WTC11 (cell line): ENCODE measurements around the gene TMEM253. TPM values are rescaled to one million over a fixed set of nuclear protein-coding genes. Genes with fewer than 3 reads are reported as not detected.

ENCODE experiments used
- ATAC-seq: fragments of 200-7000 bp; cut with Tn5 transposase; 2 replicates; pipeline ENCODE4 v1.10.0; 2021; ENCODE audit warnings: mild to moderate bottlenecking, moderate library complexity
- CTCF ChIA-PET: fragments of 300-600 bp; sonication (Branson Sonifier 250); formaldehyde crosslinking; loops from one replicate; lab custom pipeline; 2021; ENCODE audit warnings: antibody characterized with exemption; lab: Charles Lee
- POLR2A ChIA-PET: fragments of 350-600 bp; sonication (Branson Sonifier 250); formaldehyde crosslinking; loops from one replicate; lab custom pipeline; 2021; ENCODE audit warnings: antibody characterized with exemption; lab: Charles Lee
- DNase-seq: peaks from one replicate; pipeline ENCODE4 v3.0.0; 2021; ENCODE audit warnings: low spot score
- H3K27ac Mint-ChIP-seq: 2 replicates; pipeline ENCODE4 v1.8.0; 2021; ENCODE audit warnings: mixed read lengths
- H3K27me3 Mint-ChIP-seq: 2 replicates; pipeline ENCODE4 v1.8.0; 2021; ENCODE audit warnings: low read depth, mild to moderate bottlenecking, moderate library complexity, mixed read lengths
- H3K36me3 Mint-ChIP-seq: 2 replicates; pipeline ENCODE4 v1.8.0; 2021; ENCODE audit warnings: mixed read lengths
- H3K4me1 Mint-ChIP-seq: 2 replicates; pipeline ENCODE4 v1.8.0; 2022; ENCODE audit warnings: mixed read lengths
- H3K4me3 Mint-ChIP-seq: 2 replicates; pipeline ENCODE4 v1.8.0; 2021; ENCODE audit warnings: mild to moderate bottlenecking, moderate library complexity, mixed read lengths
- H3K9me3 Mint-ChIP-seq: 2 replicates; pipeline ENCODE4 v1.8.0; 2021; ENCODE audit warnings: mixed read lengths
- ATF1 ChIP-seq: sonication (generic); formaldehyde crosslinking; IDR thresholded peaks from 2 replicates; pipeline ENCODE4 v1.8.1; 2023; ENCODE audit warnings: mild to moderate bottlenecking, moderate library complexity, missing genetic modification reagents
- CBFB ChIP-seq: sonication (generic); formaldehyde crosslinking; IDR thresholded peaks from 2 replicates; pipeline ENCODE4 v1.8.1; 2022; ENCODE audit warnings: mild to moderate bottlenecking, low read depth, missing genetic modification reagents
- HMGA2 ChIP-seq: fragments of 250-450 bp; sonication (Bioruptor Pico); IDR thresholded peaks from 2 replicates; pipeline ENCODE4 v1.4.0; 2021; ENCODE audit warnings: mild to moderate bottlenecking, moderate library complexity
- IRF2 ChIP-seq: sonication (generic); formaldehyde crosslinking; IDR thresholded peaks from 2 replicates; pipeline ENCODE4 v1.8.0; 2022; ENCODE audit warnings: low read depth, missing genetic modification reagents, borderline replicate concordance
- JAZF1 ChIP-seq: fragments of 250-450 bp; sonication (Bioruptor Pico); IDR thresholded peaks from 2 replicates; pipeline ENCODE4 v1.9.0; 2021; ENCODE audit warnings: moderate library complexity, mild to moderate bottlenecking, inconsistent platforms
- NR3C1 ChIP-seq: sonication (generic); formaldehyde crosslinking; conservative IDR thresholded peaks from 2 replicates; pipeline ENCODE4 v1.8.1; 2023; ENCODE audit warnings: low read depth, mild to moderate bottlenecking, missing genetic modification reagents
- OVOL2 ChIP-seq: fragments of 250-450 bp; sonication (Bioruptor Pico); IDR thresholded peaks from 2 replicates; pipeline ENCODE4 v1.9.0; 2021; ENCODE audit warnings: mild to moderate bottlenecking, borderline replicate concordance
- STAT6 ChIP-seq: sonication (generic); formaldehyde crosslinking; conservative IDR thresholded peaks from 2 replicates; pipeline ENCODE4 v1.8.1; 2023; ENCODE audit warnings: mild to moderate bottlenecking, low read depth, missing genetic modification reagents, moderate library complexity
- USF1 ChIP-seq: sonication (generic); formaldehyde crosslinking; IDR thresholded peaks from 2 replicates; pipeline ENCODE4 v1.8.0; 2022; ENCODE audit warnings: mild to moderate bottlenecking, missing genetic modification reagents
- ZNF121 ChIP-seq: sonication (generic); formaldehyde crosslinking; IDR thresholded peaks from 2 replicates; pipeline ENCODE4 v1.8.0; 2023; ENCODE audit warnings: missing genetic modification reagents
- ZNF317 ChIP-seq: sonication (generic); formaldehyde crosslinking; IDR thresholded peaks from 2 replicates; pipeline ENCODE4 v1.8.1; 2023; ENCODE audit warnings: low read depth, mild to moderate bottlenecking, moderate library complexity, missing genetic modification reagents, borderline replicate concordance
- total RNA-seq: library from RNA; stranded (reverse); gene quantifications from 3 replicates; pipeline ENCODE4 v1.2.3, GENCODE V29; 2021
- TF ChIP-seq, protein P1 (sequence below): sonication (generic); formaldehyde crosslinking; IDR thresholded peaks from 2 replicates; pipeline ENCODE4 v1.8.0; 2022; ENCODE audit warnings: missing genetic modification reagents
- TF ChIP-seq, protein P2 (sequence below): sonication (generic); formaldehyde crosslinking; IDR thresholded peaks from 2 replicates; pipeline ENCODE4 v1.8.1; 2023; ENCODE audit warnings: mild to moderate bottlenecking, missing genetic modification reagents
- TF ChIP-seq, protein P3 (sequence below): sonication (generic); formaldehyde crosslinking; IDR thresholded peaks from 2 replicates; pipeline ENCODE4 v1.8.0; 2023; ENCODE audit warnings: missing genetic modification reagents, mild to moderate bottlenecking, borderline replicate concordance
- TF ChIP-seq, protein P4 (sequence below): sonication (generic); formaldehyde crosslinking; IDR thresholded peaks from 2 replicates; pipeline ENCODE4 v1.8.1; 2023; ENCODE audit warnings: mild to moderate bottlenecking, missing genetic modification reagents

Gene TMEM253
- total RNA-seq, 1 experiment from 2014 or later: 1.7 TPM

DNA sequence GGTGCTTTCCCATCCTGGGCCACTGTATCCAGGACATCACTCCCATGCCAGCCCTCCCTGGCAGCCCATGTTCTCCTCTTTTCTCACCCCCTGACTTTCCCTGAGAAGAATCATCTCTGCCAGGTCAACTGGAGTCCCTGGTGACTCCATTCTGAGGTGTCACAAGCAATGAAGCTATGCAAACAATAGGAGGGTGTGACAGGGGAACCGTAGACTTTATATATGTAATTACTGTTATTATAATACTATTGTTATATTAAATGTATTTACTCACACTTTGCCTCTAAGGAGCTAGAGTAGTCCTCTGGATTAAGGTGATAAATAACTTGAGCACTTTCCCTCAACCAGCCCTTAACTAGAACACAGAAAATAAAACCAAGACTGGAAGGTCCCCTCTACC lies 11.6 kb upstream of the TMEM253 start:
- DNase-seq: no peak
- Mint-ChIP-seq H3K27me3 (no peaks in the 10 kb centered on the region), H3K9me3 (no peaks in the 10 kb centered on the region), H3K4me1 (peaks cover 44% of the 10 kb centered on the region), H3K4me3 (no peak overlapping the region), H3K27ac (peak overlapping the region; percentile 4; the same call in 1 of the 2 replicates), H3K36me3 (peaks cover 65% of the 10 kb centered on the region)
- no peak for TF ChIP-seq ZNF121 (CRISPR knock-in tag)
- TF ChIP-seq ZNF317 (CRISPR knock-in tag): no peak
- TF ChIP-seq ATF1: no peak
- TF ChIP-seq CBFB (CRISPR knock-in tag): no peak
- TF ChIP-seq, protein P1, sequence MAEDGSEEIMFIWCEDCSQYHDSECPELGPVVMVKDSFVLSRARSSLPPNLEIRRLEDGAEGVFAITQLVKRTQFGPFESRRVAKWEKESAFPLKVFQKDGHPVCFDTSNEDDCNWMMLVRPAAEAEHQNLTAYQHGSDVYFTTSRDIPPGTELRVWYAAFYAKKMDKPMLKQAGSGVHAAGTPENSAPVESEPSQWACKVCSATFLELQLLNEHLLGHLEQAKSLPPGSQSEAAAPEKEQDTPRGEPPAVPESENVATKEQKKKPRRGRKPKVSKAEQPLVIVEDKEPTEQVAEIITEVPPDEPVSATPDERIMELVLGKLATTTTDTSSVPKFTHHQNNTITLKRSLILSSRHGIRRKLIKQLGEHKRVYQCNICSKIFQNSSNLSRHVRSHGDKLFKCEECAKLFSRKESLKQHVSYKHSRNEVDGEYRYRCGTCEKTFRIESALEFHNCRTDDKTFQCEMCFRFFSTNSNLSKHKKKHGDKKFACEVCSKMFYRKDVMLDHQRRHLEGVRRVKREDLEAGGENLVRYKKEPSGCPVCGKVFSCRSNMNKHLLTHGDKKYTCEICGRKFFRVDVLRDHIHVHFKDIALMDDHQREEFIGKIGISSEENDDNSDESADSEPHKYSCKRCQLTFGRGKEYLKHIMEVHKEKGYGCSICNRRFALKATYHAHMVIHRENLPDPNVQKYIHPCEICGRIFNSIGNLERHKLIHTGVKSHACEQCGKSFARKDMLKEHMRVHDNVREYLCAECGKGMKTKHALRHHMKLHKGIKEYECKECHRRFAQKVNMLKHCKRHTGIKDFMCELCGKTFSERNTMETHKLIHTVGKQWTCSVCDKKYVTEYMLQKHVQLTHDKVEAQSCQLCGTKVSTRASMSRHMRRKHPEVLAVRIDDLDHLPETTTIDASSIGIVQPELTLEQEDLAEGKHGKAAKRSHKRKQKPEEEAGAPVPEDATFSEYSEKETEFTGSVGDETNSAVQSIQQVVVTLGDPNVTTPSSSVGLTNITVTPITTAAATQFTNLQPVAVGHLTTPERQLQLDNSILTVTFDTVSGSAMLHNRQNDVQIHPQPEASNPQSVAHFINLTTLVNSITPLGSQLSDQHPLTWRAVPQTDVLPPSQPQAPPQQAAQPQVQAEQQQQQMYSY: no peak
- no peak for TF ChIP-seq NR3C1 (CRISPR knock-in tag)
- TF ChIP-seq, protein P2, sequence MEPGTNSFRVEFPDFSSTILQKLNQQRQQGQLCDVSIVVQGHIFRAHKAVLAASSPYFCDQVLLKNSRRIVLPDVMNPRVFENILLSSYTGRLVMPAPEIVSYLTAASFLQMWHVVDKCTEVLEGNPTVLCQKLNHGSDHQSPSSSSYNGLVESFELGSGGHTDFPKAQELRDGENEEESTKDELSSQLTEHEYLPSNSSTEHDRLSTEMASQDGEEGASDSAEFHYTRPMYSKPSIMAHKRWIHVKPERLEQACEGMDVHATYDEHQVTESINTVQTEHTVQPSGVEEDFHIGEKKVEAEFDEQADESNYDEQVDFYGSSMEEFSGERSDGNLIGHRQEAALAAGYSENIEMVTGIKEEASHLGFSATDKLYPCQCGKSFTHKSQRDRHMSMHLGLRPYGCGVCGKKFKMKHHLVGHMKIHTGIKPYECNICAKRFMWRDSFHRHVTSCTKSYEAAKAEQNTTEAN (CRISPR knock-in tag): no peak
- TF ChIP-seq STAT6 (CRISPR knock-in tag): no peak
- TF ChIP-seq, protein P3, sequence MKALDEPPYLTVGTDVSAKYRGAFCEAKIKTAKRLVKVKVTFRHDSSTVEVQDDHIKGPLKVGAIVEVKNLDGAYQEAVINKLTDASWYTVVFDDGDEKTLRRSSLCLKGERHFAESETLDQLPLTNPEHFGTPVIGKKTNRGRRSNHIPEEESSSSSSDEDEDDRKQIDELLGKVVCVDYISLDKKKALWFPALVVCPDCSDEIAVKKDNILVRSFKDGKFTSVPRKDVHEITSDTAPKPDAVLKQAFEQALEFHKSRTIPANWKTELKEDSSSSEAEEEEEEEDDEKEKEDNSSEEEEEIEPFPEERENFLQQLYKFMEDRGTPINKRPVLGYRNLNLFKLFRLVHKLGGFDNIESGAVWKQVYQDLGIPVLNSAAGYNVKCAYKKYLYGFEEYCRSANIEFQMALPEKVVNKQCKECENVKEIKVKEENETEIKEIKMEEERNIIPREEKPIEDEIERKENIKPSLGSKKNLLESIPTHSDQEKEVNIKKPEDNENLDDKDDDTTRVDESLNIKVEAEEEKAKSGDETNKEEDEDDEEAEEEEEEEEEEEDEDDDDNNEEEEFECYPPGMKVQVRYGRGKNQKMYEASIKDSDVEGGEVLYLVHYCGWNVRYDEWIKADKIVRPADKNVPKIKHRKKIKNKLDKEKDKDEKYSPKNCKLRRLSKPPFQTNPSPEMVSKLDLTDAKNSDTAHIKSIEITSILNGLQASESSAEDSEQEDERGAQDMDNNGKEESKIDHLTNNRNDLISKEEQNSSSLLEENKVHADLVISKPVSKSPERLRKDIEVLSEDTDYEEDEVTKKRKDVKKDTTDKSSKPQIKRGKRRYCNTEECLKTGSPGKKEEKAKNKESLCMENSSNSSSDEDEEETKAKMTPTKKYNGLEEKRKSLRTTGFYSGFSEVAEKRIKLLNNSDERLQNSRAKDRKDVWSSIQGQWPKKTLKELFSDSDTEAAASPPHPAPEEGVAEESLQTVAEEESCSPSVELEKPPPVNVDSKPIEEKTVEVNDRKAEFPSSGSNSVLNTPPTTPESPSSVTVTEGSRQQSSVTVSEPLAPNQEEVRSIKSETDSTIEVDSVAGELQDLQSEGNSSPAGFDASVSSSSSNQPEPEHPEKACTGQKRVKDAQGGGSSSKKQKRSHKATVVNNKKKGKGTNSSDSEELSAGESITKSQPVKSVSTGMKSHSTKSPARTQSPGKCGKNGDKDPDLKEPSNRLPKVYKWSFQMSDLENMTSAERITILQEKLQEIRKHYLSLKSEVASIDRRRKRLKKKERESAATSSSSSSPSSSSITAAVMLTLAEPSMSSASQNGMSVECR (CRISPR knock-in tag): no peak
- TF ChIP-seq USF1 (CRISPR knock-in tag): no peak
- no peak for TF ChIP-seq JAZF1 (CRISPR knock-in tag)
- ChIA-PET POLR2A (interaction anchor here (1.6 to 1.7 kb wide), 2 partner anchors 15 to 18 kb away, joined by 5 to 13 read pairs; partner anchors contain the start of gene ARHGEF40), CTCF (interaction anchor here (1.3 to 7.9 kb wide), 9 partner anchors 9 to 78 kb away, joined by 4 to 132 read pairs (median 10); partner anchors contain the start of genes ARHGEF40 and ZNF219)
- ATAC-seq: no peak

DNA sequence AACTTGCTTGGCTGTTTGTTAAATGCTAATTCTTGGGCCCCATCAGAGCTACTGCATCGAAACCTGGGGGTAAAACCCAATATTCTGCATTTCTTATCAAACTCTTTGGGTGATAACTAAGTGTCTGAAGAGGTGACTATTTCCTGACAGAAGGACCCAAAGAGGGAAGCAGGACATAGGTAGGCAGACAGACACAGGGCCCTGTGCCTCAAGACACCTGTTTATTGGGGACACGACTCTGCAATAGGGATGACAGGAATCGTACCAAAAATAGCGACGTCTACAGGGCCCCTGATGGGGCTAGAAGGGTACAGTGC lies 11.0 kb upstream of the TMEM253 start:
- DNase-seq (no peak), ATAC-seq (no peak)
- H3K9me3 Mint-ChIP-seq: no peaks in the 10 kb centered on the region
- TF ChIP-seq IRF2 (CRISPR knock-in tag) (no peak), ZNF317 (CRISPR knock-in tag) (no peak), OVOL2 (CRISPR knock-in tag) (no peak), HMGA2 (no peak)
- TF ChIP-seq, protein P4, sequence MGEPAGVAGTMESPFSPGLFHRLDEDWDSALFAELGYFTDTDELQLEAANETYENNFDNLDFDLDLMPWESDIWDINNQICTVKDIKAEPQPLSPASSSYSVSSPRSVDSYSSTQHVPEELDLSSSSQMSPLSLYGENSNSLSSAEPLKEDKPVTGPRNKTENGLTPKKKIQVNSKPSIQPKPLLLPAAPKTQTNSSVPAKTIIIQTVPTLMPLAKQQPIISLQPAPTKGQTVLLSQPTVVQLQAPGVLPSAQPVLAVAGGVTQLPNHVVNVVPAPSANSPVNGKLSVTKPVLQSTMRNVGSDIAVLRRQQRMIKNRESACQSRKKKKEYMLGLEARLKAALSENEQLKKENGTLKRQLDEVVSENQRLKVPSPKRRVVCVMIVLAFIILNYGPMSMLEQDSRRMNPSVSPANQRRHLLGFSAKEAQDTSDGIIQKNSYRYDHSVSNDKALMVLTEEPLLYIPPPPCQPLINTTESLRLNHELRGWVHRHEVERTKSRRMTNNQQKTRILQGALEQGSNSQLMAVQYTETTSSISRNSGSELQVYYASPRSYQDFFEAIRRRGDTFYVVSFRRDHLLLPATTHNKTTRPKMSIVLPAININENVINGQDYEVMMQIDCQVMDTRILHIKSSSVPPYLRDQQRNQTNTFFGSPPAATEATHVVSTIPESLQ: no peak
- H3K27ac Mint-ChIP-seq: no peak overlapping the region
- POLR2A ChIA-PET: interaction anchor here (1.0 to 1.7 kb wide), 5 partner anchors 13 to 75 kb away, joined by 3 to 13 read pairs (median 5); partner anchors contain the start of gene ARHGEF40
- no peaks in the 10 kb centered on the region for H3K27me3 Mint-ChIP-seq
- peaks cover 47% of the 10 kb centered on the region for H3K4me1 Mint-ChIP-seq
- H3K4me3 Mint-ChIP-seq: no peak overlapping the region
- H3K36me3 Mint-ChIP-seq: peaks cover 60% of the 10 kb centered on the region
- CTCF ChIA-PET: interaction anchor here (1.0 to 7.9 kb wide), 20 partner anchors 8 to 294 kb away, joined by 4 to 132 read pairs (median 6); partner anchors contain the start of genes ARHGEF40, SUPT16H, TMEM253 and ZNF219
